Fibroblast of skin of right quadriceps (primary cell): Measurements from ENCODE around the gene MIDN.
"Not testable (repeated sequence)": the region's sequence is repeated elsewhere in the genome, so short reads cannot be mapped to it uniquely, and the experiment has no call there.

Experiments used
- DNase-seq: peaks from one replicate; pipeline ENCODE4 v3.0.0-alpha.2; 2013

The MIDN gene

GRCh38 chr19:1296575-1297271, 48.3 kb downstream of the MIDN start:
- DNase-seq, result no peak

GRCh38 chr19:1298235-1298634, 49.9 kb downstream of the MIDN start:
- no peak for DNase-seq

- no peak for DNase-seq
Observed at GRCh38 chr19:1299801-1300200, 51.4 kb downstream of the MIDN start.

GRCh38 chr19:1300744-1301490, 52.5 kb downstream of the MIDN start:
- DNase-seq, result no peak

GRCh38 chr19:1302533-1303239, 54.3 kb downstream of the MIDN start:
- no peak for DNase-seq

- DNase-seq, result no peak
Observed at GRCh38 chr19:1304197-1304924, 56.0 kb downstream of the MIDN start.

GRCh38 chr19:1305354-1305753, 57.0 kb downstream of the MIDN start:
- DNase-seq, result not testable (repeated sequence)

GRCh38 chr19:1307320-1307719, 58.9 kb downstream of the MIDN start:
- DNase-seq, result no peak

GRCh38 chr19:1307755-1308303, 59.4 kb downstream of the MIDN start:
- no peak for DNase-seq

- no peak for DNase-seq
Observed at GRCh38 chr19:1308718-1309117, 60.3 kb downstream of the MIDN start.
